HTR-8/SVneo (cell line): ENCODE measurements around the gene ZGPAT.

Source experiments
- DNase-seq: peaks from one replicate; pipeline ENCODE4 v3.0.0; 2011; ENCODE audit warnings: low spot score, mixed read lengths; ENCODE audit not compliant: insufficient read length
- FAIRE-seq: peaks from 2 replicates; lab custom pipeline; 2011; peaks lifted over from hg19 to GRCh38; lab: Jason Lieb, UNC

The ZGPAT gene

GRCh38 chr20:63690003-63690897 lies 17.6 kb upstream of the ZGPAT start:
- FAIRE-seq (peak; percentile 82), DNase-seq (no peak)

GRCh38 chr20:63690898-63691710 lies 16.7 kb upstream of the ZGPAT start:
- FAIRE-seq, result peak; percentile 69
- no peak for DNase-seq

GRCh38 chr20:63691711-63692435 lies 16.0 kb upstream of the ZGPAT start:
- no peak for DNase-seq

GRCh38 chr20:63692436-63693082 lies 15.3 kb upstream of the ZGPAT start:
- FAIRE-seq, result no peak
- no peak for DNase-seq

More at GRCh38 chr20:63691711-63692435, 16.0 kb upstream of the ZGPAT start:
- peak; percentile 67 for FAIRE-seq

GRCh38 chr20:63693083-63693732 lies 14.6 kb upstream of the ZGPAT start:
- DNase-seq (no peak), FAIRE-seq (peak; percentile 100)

- DNase-seq (no peak), FAIRE-seq (no peak)
Measured at GRCh38 chr20:63693733-63694583, 13.9 kb upstream of the ZGPAT start.

- peak; percentile 84 for FAIRE-seq
Measured at GRCh38 chr20:63694584-63695423, 13.0 kb upstream of the ZGPAT start.

GRCh38 chr20:63695424-63696305 lies 12.2 kb upstream of the ZGPAT start:
- FAIRE-seq (no peak), DNase-seq (no peak)

More at GRCh38 chr20:63694584-63695423, 13.0 kb upstream of the ZGPAT start:
- no peak for DNase-seq

GRCh38 chr20:63696306-63696627 lies 11.6 kb upstream of the ZGPAT start:
- DNase-seq (no peak), FAIRE-seq (peak; percentile 93)

- FAIRE-seq, result no peak
- no peak for DNase-seq
Measured at GRCh38 chr20:63696628-63697356, 11.0 kb upstream of the ZGPAT start, which contains the start of gene TNFRSF6B. TNFRSF6B (plus strand) TSS chr20:63696652; CDS start chr20:63696768, 116 bp downstream.

GRCh38 chr20:63697357-63697867 lies 10.4 kb upstream of the ZGPAT start:
- no peak for DNase-seq

GRCh38 chr20:63697868-63698545 lies 9.8 kb upstream of the ZGPAT start:
- FAIRE-seq (peak; percentile 23), DNase-seq (no peak)

More at GRCh38 chr20:63697357-63697867, 10.4 kb upstream of the ZGPAT start:
- FAIRE-seq, result peak; percentile 86

GRCh38 chr20:63698739-63699465 lies 8.9 kb upstream of the ZGPAT start:
- DNase-seq (peak; percentile 98), FAIRE-seq (peak; percentile 98)

GRCh38 chr20:63699466-63700198 lies 8.2 kb upstream of the ZGPAT start:
- no peak for DNase-seq

More at GRCh38 chr20:63699466-63700198, 8.2 kb upstream of the ZGPAT start:
- peak; percentile 54 for FAIRE-seq
